ENCODE results near the gene IL22RA1. TPM values are rescaled to one million over a fixed set of nuclear protein-coding genes. Genes with fewer than 3 reads are reported as not detected.

Gene IL22RA1
- total and polyA plus RNA-seq, 10 of the 15 experiments (the other 5 are each of a cell fraction or from before 2014, with no cell fraction given) = not detected

GRCh38 chr1:24069817-24070216 is 73.1 kb downstream of the IL22RA1 start:
- CTCF ChIA-PET = interaction anchor here (0.5 to 3.0 kb wide), 5 partner anchors 94 to 322 kb away, joined by 3 to 15 read pairs (median 4); no protein-coding TSS in a partner anchor
- POLR2A ChIA-PET = no interaction called here
- H3K4me1 ChIP-seq (ENCODE audit: control insufficient read depth, insufficient read depth, low read length) = no peaks in the 10 kb centered on the region
- no peak overlapping the region for H3K4me2 ChIP-seq (ENCODE audit: control insufficient read depth, insufficient read depth)
- no peaks in the 10 kb centered on the region for H3K9me3 ChIP-seq (replicated peaks; ENCODE audit: control insufficient read depth, insufficient read depth, low read length)
- SMC1A ChIA-PET (ENCODE audit: uncharacterized antibody, unreplicated experiment) = interaction anchor here (1.3 kb wide), 1 partner anchor 321 kb away, joined by 5 read pairs; no protein-coding TSS in a partner anchor
- no peaks in the 10 kb centered on the region for H4K20me1 ChIP-seq (ENCODE audit: control insufficient read depth, insufficient read depth)
- intact Hi-C loops (cut with micrococcal nuclease; ENCODE audit: unreplicated experiment) (loop anchor here (5.0 kb wide), 2 partner anchors 82 to 322 kb away; no protein-coding TSS in a partner anchor), in situ Hi-C loops (cut with MboI) (no loop called here)
- peaks cover 0 to 6% of the 10 kb centered on the region in 2 experiments; a peak in 2 of 4 replicates for H3K27me3 ChIP-seq (replicated peaks in 1 of 2; ENCODE audit: control insufficient read depth in 2 of 2, insufficient read depth in 2 of 2, low read length in 1 of 2)
- H2AFZ ChIP-seq (ENCODE audit: control insufficient read depth, low read depth, low read length) = no peak overlapping the region
- no TSS peak for BruUV-seq (replicated peaks)
- RAD21 ChIA-PET (ENCODE audit: unreplicated experiment) = interaction anchor here (1.0 kb wide), 1 partner anchor 134 kb away, joined by 3 read pairs; no protein-coding TSS in a partner anchor
- no peaks in the 10 kb centered on the region for H3K36me3 ChIP-seq (ENCODE audit: control insufficient read depth in 2 of 2, insufficient read depth in 2 of 2, low read length in 1 of 2)
- no peak for ATAC-seq
- no peaks in the 10 kb centered on the region for H3K79me2 ChIP-seq (ENCODE audit: control insufficient read depth, insufficient read depth, low read length)
- no peak overlapping the region for H3K27ac ChIP-seq (ENCODE audit: control insufficient read depth, insufficient read depth)
- FAIRE-seq = no peak
- WGBS (ENCODE audit: insufficient coverage, insufficient replicate concordance, low lambda C conversion rate, missing lambda C conversion rate) = 42% methylated on average over 7 of the region's 7 CpGs
- H3K4me3 ChIP-seq = no peak overlapping the region
- no peak for TF ChIP-seq PML (IDR thresholded peaks at IDR 0.05; ENCODE audit: low read length)
- no peak for TF ChIP-seq YBX1 (IDR thresholded peaks at IDR 0.05)
- TF ChIP-seq E2F8 (IDR thresholded peaks at IDR 0.05; ENCODE audit: low read depth, partially characterized antibody) = no peak
- no peak for TF ChIP-seq POLR2A (IDR thresholded peaks at IDR 0.05; ENCODE audit: low read depth, low read length)
- H3K9ac ChIP-seq (ENCODE audit: control insufficient read depth, insufficient read depth, low read length) = no peak overlapping the region
- no peak for DNase-seq (ENCODE audit: low read depth, low spot score)

Other genes starting within 250 kb of the IL22RA1 start
- 19.2 and 19.8 TPM in 2 replicates for gene CNR2, start 229.8 kb downstream of the IL22RA1 start, total RNA-seq (2014; rRNA removed)
- 18.9 and 19.5 TPM in 2 replicates for gene CNR2, start 229.8 kb downstream of the IL22RA1 start, total RNA-seq (2014; rRNA removed; fragmentation: Illumina TruSeq; extraction: Trizol)
- 13.6 and 15.1 TPM in 2 replicates for gene CNR2, start 229.8 kb downstream of the IL22RA1 start, total RNA-seq (2021)
- gene CNR2, start 229.8 kb downstream of the IL22RA1 start, polyA plus RNA-seq (2011; rRNA removed) = 0.40 and 0.46 TPM in 2 replicates
- gene CNR2, start 229.8 kb downstream of the IL22RA1 start, polyA plus RNA-seq (2014; fragmentation: Illumina TruSeq; extraction: Trizol) = 12.8 and 13.5 TPM in 2 replicates
- 10 to 100 TPM in 1 of 2 experiments, 1 to 10 TPM in 1; 9.8 to 12.3 TPM for gene CNR2, start 229.8 kb downstream of the IL22RA1 start, polyA plus RNA-seq (2014; fragmentation: Nextera tagmentation; extraction: Ambion mirVana)
- 10.3 and 11.2 TPM in 2 replicates for gene CNR2, start 229.8 kb downstream of the IL22RA1 start, polyA plus RNA-seq (2014; rRNA removed)
- gene CNR2, start 229.8 kb downstream of the IL22RA1 start, polyA plus RNA-seq (2016; fragmentation: Nextera tagmentation; extraction: Ambion mirVana) = 10 to 100 TPM; 11.9 to 12.2 TPM
- gene PNRC2, start 183.3 kb downstream of the IL22RA1 start, total RNA-seq (2014; rRNA removed) = 106 and 125 TPM in 2 replicates
- 170 and 171 TPM in 2 replicates for gene PNRC2, start 183.3 kb downstream of the IL22RA1 start, total RNA-seq (2014; rRNA removed; fragmentation: Illumina TruSeq; extraction: Trizol)
- gene PNRC2, start 183.3 kb downstream of the IL22RA1 start, total RNA-seq (2021) = 172 and 178 TPM in 2 replicates
- gene PNRC2, start 183.3 kb downstream of the IL22RA1 start, polyA plus RNA-seq (2011; rRNA removed) = 155 and 222 TPM in 2 replicates
- gene PNRC2, start 183.3 kb downstream of the IL22RA1 start, polyA plus RNA-seq (2014; fragmentation: Illumina TruSeq; extraction: Trizol) = 205 and 249 TPM in 2 replicates
- 100 to 1,000 TPM; 135 to 140 TPM for gene PNRC2, start 183.3 kb downstream of the IL22RA1 start, polyA plus RNA-seq (2014; fragmentation: Nextera tagmentation; extraction: Ambion mirVana)
- gene PNRC2, start 183.3 kb downstream of the IL22RA1 start, polyA plus RNA-seq (2014; rRNA removed) = 105 and 137 TPM in 2 replicates
- 100 to 1,000 TPM; 179 to 180 TPM for gene PNRC2, start 183.3 kb downstream of the IL22RA1 start, polyA plus RNA-seq (2016; fragmentation: Nextera tagmentation; extraction: Ambion mirVana)
- gene SRSF10, start 162.8 kb downstream of the IL22RA1 start, total RNA-seq (2014; rRNA removed) = 157 and 186 TPM in 2 replicates
- 258 and 268 TPM in 2 replicates for gene SRSF10, start 162.8 kb downstream of the IL22RA1 start, total RNA-seq (2014; rRNA removed; fragmentation: Illumina TruSeq; extraction: Trizol)
- gene SRSF10, start 162.8 kb downstream of the IL22RA1 start, total RNA-seq (2021) = 160 and 163 TPM in 2 replicates
- 252 and 372 TPM in 2 replicates for gene SRSF10, start 162.8 kb downstream of the IL22RA1 start, polyA plus RNA-seq (2011; rRNA removed)
- gene SRSF10, start 162.8 kb downstream of the IL22RA1 start, polyA plus RNA-seq (2014; fragmentation: Illumina TruSeq; extraction: Trizol) = 274 and 347 TPM in 2 replicates
- 100 to 1,000 TPM; 166 to 187 TPM for gene SRSF10, start 162.8 kb downstream of the IL22RA1 start, polyA plus RNA-seq (2014; fragmentation: Nextera tagmentation; extraction: Ambion mirVana)
- 173 and 192 TPM in 2 replicates for gene SRSF10, start 162.8 kb downstream of the IL22RA1 start, polyA plus RNA-seq (2014; rRNA removed)
- 100 to 1,000 TPM; 262 to 279 TPM for gene SRSF10, start 162.8 kb downstream of the IL22RA1 start, polyA plus RNA-seq (2016; fragmentation: Nextera tagmentation; extraction: Ambion mirVana)
- not detected in 2 replicates for gene MYOM3, start 31.0 kb downstream of the IL22RA1 start, total RNA-seq (2014; rRNA removed)
- not detected in 2 replicates for gene MYOM3, start 31.0 kb downstream of the IL22RA1 start, total RNA-seq (2014; rRNA removed; fragmentation: Illumina TruSeq; extraction: Trizol)
- gene MYOM3, start 31.0 kb downstream of the IL22RA1 start, total RNA-seq (2021) = not detected in 2 replicates
- not detected in 2 replicates for gene MYOM3, start 31.0 kb downstream of the IL22RA1 start, polyA plus RNA-seq (2011; rRNA removed)
- gene MYOM3, start 31.0 kb downstream of the IL22RA1 start, polyA plus RNA-seq (2014; fragmentation: Illumina TruSeq; extraction: Trizol) = not detected in 2 replicates
- gene MYOM3, start 31.0 kb downstream of the IL22RA1 start, polyA plus RNA-seq (2014; fragmentation: Nextera tagmentation; extraction: Ambion mirVana) = not detected
- 0.06 TPM in 1 of 2 replicates, not detected in the other for gene MYOM3, start 31.0 kb downstream of the IL22RA1 start, polyA plus RNA-seq (2014; rRNA removed)
- not detected for gene MYOM3, start 31.0 kb downstream of the IL22RA1 start, polyA plus RNA-seq (2016; fragmentation: Nextera tagmentation; extraction: Ambion mirVana)
- gene IFNLR1, start 44.1 kb upstream of the IL22RA1 start, total RNA-seq (2014; rRNA removed) = 3.9 and 4.4 TPM in 2 replicates
- gene IFNLR1, start 44.1 kb upstream of the IL22RA1 start, total RNA-seq (2014; rRNA removed; fragmentation: Illumina TruSeq; extraction: Trizol) = 3.5 and 3.7 TPM in 2 replicates
- gene IFNLR1, start 44.1 kb upstream of the IL22RA1 start, total RNA-seq (2021) = 3.9 and 5.1 TPM in 2 replicates
- 2.8 and 3.6 TPM in 2 replicates for gene IFNLR1, start 44.1 kb upstream of the IL22RA1 start, polyA plus RNA-seq (2011; rRNA removed)
- gene IFNLR1, start 44.1 kb upstream of the IL22RA1 start, polyA plus RNA-seq (2014; fragmentation: Illumina TruSeq; extraction: Trizol) = 2.8 and 4.0 TPM in 2 replicates
- under 1 TPM; 0.31 to 0.88 TPM for gene IFNLR1, start 44.1 kb upstream of the IL22RA1 start, polyA plus RNA-seq (2014; fragmentation: Nextera tagmentation; extraction: Ambion mirVana)
- gene IFNLR1, start 44.1 kb upstream of the IL22RA1 start, polyA plus RNA-seq (2014; rRNA removed) = 3.5 and 3.6 TPM in 2 replicates
- gene IFNLR1, start 44.1 kb upstream of the IL22RA1 start, polyA plus RNA-seq (2016; fragmentation: Nextera tagmentation; extraction: Ambion mirVana) = 1 to 10 TPM; 5.0 to 5.6 TPM
- 0.11 and 0.17 TPM in 2 replicates for gene GRHL3, start 176.2 kb upstream of the IL22RA1 start, total RNA-seq (2014; rRNA removed)
- gene GRHL3, start 176.2 kb upstream of the IL22RA1 start, total RNA-seq (2014; rRNA removed; fragmentation: Illumina TruSeq; extraction: Trizol) = 0.14 and 0.27 TPM in 2 replicates
- 0.51 TPM in 2 replicates for gene GRHL3, start 176.2 kb upstream of the IL22RA1 start, total RNA-seq (2021)
- 0.18 TPM in 1 of 2 replicates, not detected in the other for gene GRHL3, start 176.2 kb upstream of the IL22RA1 start, polyA plus RNA-seq (2011; rRNA removed)
- gene GRHL3, start 176.2 kb upstream of the IL22RA1 start, polyA plus RNA-seq (2014; fragmentation: Illumina TruSeq; extraction: Trizol) = 0.41 TPM in 1 of 2 replicates, not detected in the other
- under 1 TPM; 0.07 to 0.21 TPM for gene GRHL3, start 176.2 kb upstream of the IL22RA1 start, polyA plus RNA-seq (2014; fragmentation: Nextera tagmentation; extraction: Ambion mirVana)
- gene GRHL3, start 176.2 kb upstream of the IL22RA1 start, polyA plus RNA-seq (2014; rRNA removed) = 0.13 and 0.56 TPM in 2 replicates
- under 1 TPM; 0.70 to 0.87 TPM for gene GRHL3, start 176.2 kb upstream of the IL22RA1 start, polyA plus RNA-seq (2016; fragmentation: Nextera tagmentation; extraction: Ambion mirVana)